ENCODE measurements around the gene MIPEP. TPM values are rescaled to one million over a fixed set of nuclear protein-coding genes. Genes with fewer than 3 reads are reported as not detected.

The MIPEP gene
- total and polyA plus RNA-seq, 2 experiments from 2014 or later = 17.1 to 19.8 TPM

DNA sequence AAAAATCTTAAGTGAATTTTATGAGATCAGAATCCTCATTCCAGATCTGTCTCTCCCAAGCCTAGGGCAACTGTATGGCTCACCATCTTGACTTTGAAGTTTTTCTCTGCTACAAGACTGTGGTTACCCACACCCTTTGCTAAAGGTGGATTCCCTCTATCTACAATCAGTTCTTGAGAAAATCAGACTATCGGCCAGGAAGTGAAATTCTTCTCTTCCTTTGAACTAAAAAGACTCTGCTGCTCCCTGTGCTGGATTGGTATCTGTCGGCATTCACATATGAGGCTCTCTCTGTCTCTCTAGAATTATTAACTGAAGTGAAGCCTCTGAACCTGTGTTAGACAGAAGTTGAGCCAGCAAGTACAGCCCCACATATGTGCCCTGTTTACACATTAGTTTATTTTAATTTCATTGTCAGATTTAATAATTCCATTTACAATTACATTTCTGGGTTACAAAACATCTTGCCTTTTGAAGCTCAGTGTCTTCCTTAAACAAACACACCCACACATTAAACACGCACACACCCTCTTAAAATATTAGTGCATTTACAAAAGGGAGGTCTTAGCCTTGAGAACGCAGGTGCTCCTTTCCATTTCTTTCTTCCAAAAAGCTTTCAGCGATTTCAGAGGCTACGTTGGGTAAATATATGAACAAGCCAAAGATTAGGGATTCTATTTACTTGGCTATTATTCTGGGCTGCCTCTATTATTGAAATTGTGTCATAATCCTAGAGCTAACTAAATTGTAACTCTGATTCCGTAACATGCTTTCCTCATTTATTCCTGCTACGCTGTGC lies 145.7 kb downstream of the MIPEP start:
- no peaks in the 10 kb centered on the region for H4K20me1 ChIP-seq (ENCODE audit: insufficient read depth, poor library complexity, severe bottlenecking)
- no peak overlapping the region for H3K4me3 ChIP-seq
- peaks cover 16% of the 10 kb centered on the region for H3K4me1 ChIP-seq (ENCODE audit: insufficient read depth)
- H3K36me3 ChIP-seq (replicated peaks; ENCODE audit: insufficient read depth, low read depth) = no peaks in the 10 kb centered on the region
- no peaks in the 10 kb centered on the region for H3K9me3 ChIP-seq (ENCODE audit: low read depth)
- no peaks in the 10 kb centered on the region for H3K79me2 ChIP-seq
- H3K4me2 ChIP-seq = peak overlapping the region; percentile 24
- H3K9me2 ChIP-seq (replicated peaks; ENCODE audit: insufficient read depth) = no peaks in the 10 kb centered on the region
- WGBS (ENCODE audit: low lambda C conversion rate, missing lambda C conversion rate) = 47% methylated on average over 8 of the region's 8 CpGs
- no peak overlapping the region for H2AFZ ChIP-seq
- DNase-seq (ENCODE audit: low spot score) = no peak
- H3K27ac ChIP-seq = peak overlapping the region; percentile 72
- no peaks in the 10 kb centered on the region for H3K27me3 ChIP-seq
- TF ChIP-seq EZH2 (IDR thresholded peaks at IDR 0.05; ENCODE audit: borderline replicate concordance) = no peak
- no peak for TF ChIP-seq EZH2phosphoT487 (IDR thresholded peaks at IDR 0.05; ENCODE audit: low read depth, severe bottlenecking, unreplicated experiment)
- TF ChIP-seq, protein P1, sequence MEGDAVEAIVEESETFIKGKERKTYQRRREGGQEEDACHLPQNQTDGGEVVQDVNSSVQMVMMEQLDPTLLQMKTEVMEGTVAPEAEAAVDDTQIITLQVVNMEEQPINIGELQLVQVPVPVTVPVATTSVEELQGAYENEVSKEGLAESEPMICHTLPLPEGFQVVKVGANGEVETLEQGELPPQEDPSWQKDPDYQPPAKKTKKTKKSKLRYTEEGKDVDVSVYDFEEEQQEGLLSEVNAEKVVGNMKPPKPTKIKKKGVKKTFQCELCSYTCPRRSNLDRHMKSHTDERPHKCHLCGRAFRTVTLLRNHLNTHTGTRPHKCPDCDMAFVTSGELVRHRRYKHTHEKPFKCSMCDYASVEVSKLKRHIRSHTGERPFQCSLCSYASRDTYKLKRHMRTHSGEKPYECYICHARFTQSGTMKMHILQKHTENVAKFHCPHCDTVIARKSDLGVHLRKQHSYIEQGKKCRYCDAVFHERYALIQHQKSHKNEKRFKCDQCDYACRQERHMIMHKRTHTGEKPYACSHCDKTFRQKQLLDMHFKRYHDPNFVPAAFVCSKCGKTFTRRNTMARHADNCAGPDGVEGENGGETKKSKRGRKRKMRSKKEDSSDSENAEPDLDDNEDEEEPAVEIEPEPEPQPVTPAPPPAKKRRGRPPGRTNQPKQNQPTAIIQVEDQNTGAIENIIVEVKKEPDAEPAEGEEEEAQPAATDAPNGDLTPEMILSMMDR (IDR thresholded peaks at IDR 0.05; ENCODE audit: poor library complexity) = no peak

DNA sequence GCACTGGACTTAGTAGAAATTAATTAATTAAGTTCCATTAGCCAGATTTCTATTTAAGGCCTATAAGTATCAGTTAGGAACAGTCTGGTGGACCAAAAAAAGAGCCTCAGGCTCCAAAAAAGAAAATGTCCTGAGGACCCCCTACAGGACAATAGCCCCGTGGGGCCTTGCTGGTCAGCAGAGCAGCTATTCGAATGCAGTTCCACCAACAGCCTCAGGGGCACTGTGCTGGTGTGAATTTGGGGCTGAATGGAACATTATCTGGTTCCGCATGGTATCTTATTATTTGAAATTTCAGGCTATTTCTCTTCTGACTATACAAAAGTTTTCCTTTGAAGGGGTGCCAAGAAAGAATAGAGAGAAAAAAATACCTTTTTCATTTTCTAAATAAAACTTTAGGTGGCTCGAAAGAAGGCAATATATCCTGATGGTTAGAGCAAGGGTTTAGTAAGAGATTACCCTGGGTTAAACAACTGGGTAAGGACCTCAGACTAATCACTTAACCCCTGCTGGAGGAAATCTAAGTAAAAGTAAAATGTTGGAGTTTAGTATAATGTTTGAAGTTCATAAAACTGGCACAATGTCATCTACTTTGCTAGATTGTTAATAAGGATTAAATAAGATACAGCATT lies 147.2 kb downstream of the MIPEP start:
- Histone ChIP-seq H3K27ac (peak overlapping the region; percentile 72), H3K9me2 (replicated peaks; ENCODE audit: insufficient read depth) (no peaks in the 10 kb centered on the region), H3K4me3 (no peak overlapping the region), H3K9me3 (ENCODE audit: low read depth) (no peaks in the 10 kb centered on the region), H3K4me2 (no peak overlapping the region), H4K20me1 (ENCODE audit: insufficient read depth, poor library complexity, severe bottlenecking) (no peaks in the 10 kb centered on the region), H3K79me2 (no peaks in the 10 kb centered on the region), H3K27me3 (no peaks in the 10 kb centered on the region), H3K4me1 (ENCODE audit: insufficient read depth) (peaks cover 12% of the 10 kb centered on the region), H2AFZ (no peak overlapping the region), H3K36me3 (replicated peaks; ENCODE audit: insufficient read depth, low read depth) (no peaks in the 10 kb centered on the region)
- no peak for DNase-seq (ENCODE audit: low spot score)
- WGBS (ENCODE audit: low lambda C conversion rate, missing lambda C conversion rate) = 73% methylated on average over 4 of the region's 4 CpGs
- TF ChIP-seq EZH2 (IDR thresholded peaks at IDR 0.05; ENCODE audit: borderline replicate concordance) = no peak
- TF ChIP-seq, protein P1 (IDR thresholded peaks at IDR 0.05; ENCODE audit: poor library complexity) = peak; percentile 22

GRCh38 chr13:23740002-23740401 lies 149.2 kb downstream of the MIPEP start:
- Histone ChIP-seq H3K27me3 (no peaks in the 10 kb centered on the region), H4K20me1 (ENCODE audit: insufficient read depth, poor library complexity, severe bottlenecking) (no peaks in the 10 kb centered on the region), H3K9me2 (replicated peaks; ENCODE audit: insufficient read depth) (no peaks in the 10 kb centered on the region), H3K27ac (peak overlapping the region; percentile 74), H3K36me3 (replicated peaks; ENCODE audit: insufficient read depth, low read depth) (no peaks in the 10 kb centered on the region), H2AFZ (no peak overlapping the region), H3K4me1 (ENCODE audit: insufficient read depth) (peaks cover 12% of the 10 kb centered on the region), H3K9me3 (ENCODE audit: low read depth) (no peaks in the 10 kb centered on the region), H3K4me3 (no peak overlapping the region), H3K4me2 (no peak overlapping the region), H3K79me2 (no peaks in the 10 kb centered on the region)
- DNase-seq (ENCODE audit: low spot score) = no peak
- WGBS (ENCODE audit: low lambda C conversion rate, missing lambda C conversion rate) = 78% methylated on average over 4 of the region's 4 CpGs
- TF ChIP-seq EZH2phosphoT487 (IDR thresholded peaks at IDR 0.05; ENCODE audit: low read depth, severe bottlenecking, unreplicated experiment) (no peak), EZH2 (IDR thresholded peaks at IDR 0.05; ENCODE audit: borderline replicate concordance) (no peak)
- TF ChIP-seq, protein P1 (IDR thresholded peaks at IDR 0.05; ENCODE audit: poor library complexity) = no peak

Data from hepatocyte (in vitro differentiated cells).